ENCODE data around the gene SIDT2. TPM values are rescaled to one million over a fixed set of nuclear protein-coding genes. Genes with fewer than 3 reads are reported as not detected.
A peak's percentile ranks its signal among the peaks of the same experiment; 100 is the strongest.

The SIDT2 gene
- total RNA-seq, 4 donors from 2014 or later: 6.4 to 91.3 (median 28.7) TPM

GRCh38 chr11:117172724-117173421, 5.7 kb upstream of the SIDT2 start:
- Histone ChIP-seq H3K4me3 (no peak overlapping the region), H3K9me3 (no peaks in the 10 kb centered on the region), H3K4me1 (peaks cover under 1 to 5% of the 10 kb centered on the region in 2 donors), H3K36me3 (no peaks in the 10 kb centered on the region), H3K27me3 (no peaks in the 10 kb centered on the region), H3K27ac (peak overlapping the region in 1 of 2 donors; percentile 44)
- intact Hi-C loops (cut with DNase I; ENCODE audit: low total_unique reads): no loop called here
- no peak for TF ChIP-seq CTCF (IDR thresholded peaks at IDR 0.05)
- no peak for TF ChIP-seq POLR2A (IDR thresholded peaks at IDR 0.05)
- DNase-seq: no peak

GRCh38 chr11:117175104-117175503, 3.4 kb upstream of the SIDT2 start:
- no peaks in the 10 kb centered on the region for H3K9me3 ChIP-seq
- no peak for DNase-seq
- no peaks in the 10 kb centered on the region for H3K27me3 ChIP-seq
- H3K27ac ChIP-seq: no peak overlapping the region
- TF ChIP-seq CTCF (IDR thresholded peaks at IDR 0.05): no peak
- TF ChIP-seq POLR2A (IDR thresholded peaks at IDR 0.05): no peak
- no peak overlapping the region for H3K4me3 ChIP-seq
- no peaks in the 10 kb centered on the region for H3K36me3 ChIP-seq
- intact Hi-C loops (cut with DNase I; ENCODE audit: low total_unique reads): no loop called here
- H3K4me1 ChIP-seq: peaks cover 5% of the 10 kb centered on the region in 2 donors

- Histone ChIP-seq H3K4me1 (peaks cover 5% of the 10 kb centered on the region in 2 donors), H3K27ac (no peak overlapping the region), H3K27me3 (no peaks in the 10 kb centered on the region), H3K9me3 (no peaks in the 10 kb centered on the region), H3K36me3 (no peaks in the 10 kb centered on the region), H3K4me3 (no peak overlapping the region)
- DNase-seq: no peak
- intact Hi-C loops (cut with DNase I; ENCODE audit: low total_unique reads): no loop called here
- TF ChIP-seq POLR2A (IDR thresholded peaks at IDR 0.05) (no peak), CTCF (IDR thresholded peaks at IDR 0.05) (no peak)
Measured at GRCh38 chr11:117175781-117176180, 2.8 kb upstream of the SIDT2 start.

GRCh38 chr11:117176186-117176585, 2.4 kb upstream of the SIDT2 start:
- H3K4me3 ChIP-seq: no peak overlapping the region
- H3K4me1 ChIP-seq: peaks cover 5 to 6% of the 10 kb centered on the region in 2 donors
- H3K36me3 ChIP-seq: no peaks in the 10 kb centered on the region
- no peaks in the 10 kb centered on the region for H3K27me3 ChIP-seq
- intact Hi-C loops (cut with DNase I; ENCODE audit: low total_unique reads): no loop called here
- H3K9me3 ChIP-seq: no peaks in the 10 kb centered on the region
- H3K27ac ChIP-seq: no peak overlapping the region
- no peak for DNase-seq
- TF ChIP-seq POLR2A (IDR thresholded peaks at IDR 0.05) (no peak), CTCF (IDR thresholded peaks at IDR 0.05) (no peak)

- peak overlapping the region; percentile 90 to 98 for H3K27ac ChIP-seq
- TF ChIP-seq CTCF (IDR thresholded peaks at IDR 0.05) (no peak), POLR2A (IDR thresholded peaks at IDR 0.05) (no peak)
- DNase-seq: no peak
- H3K4me1 ChIP-seq: peaks cover 5 to 10% of the 10 kb centered on the region in 2 donors
- no peaks in the 10 kb centered on the region for H3K27me3 ChIP-seq
- no peaks in the 10 kb centered on the region for H3K36me3 ChIP-seq
- no peaks in the 10 kb centered on the region for H3K9me3 ChIP-seq
- intact Hi-C loops (cut with DNase I; ENCODE audit: low total_unique reads): no loop called here
- peak overlapping the region; percentile 94 to 95 for H3K4me3 ChIP-seq
Measured at GRCh38 chr11:117177534-117178209, 871 bp upstream of the SIDT2 start.

Data from uterus (tissue), 4 donors.